ENCODE data around the gene RAD9A. TPM values are rescaled to one million over a fixed set of nuclear protein-coding genes. Genes with fewer than 3 reads are reported as not detected.
"Not testable (repeated sequence)": the region's sequence is repeated elsewhere in the genome, so short reads cannot be mapped to it uniquely, and the experiment has no call there.

RAD9A gene
- total and polyA plus RNA-seq, 9 donors: 3.1 to 51.7 (median 20.3) TPM

- no peaks in the 10 kb centered on the region for H3K27me3 ChIP-seq
- 69 to 76% (median 72%) methylated on average over 22 of the region's 22 CpGs for WGBS, 3 donors
- DNase-seq: no peak
- H3K36me3 ChIP-seq: no peaks in the 10 kb centered on the region
- H3K4me3 ChIP-seq: peak overlapping the region; percentile 59
- intact Hi-C loops (cut with DNase I): no loop called here
- TF ChIP-seq POLR2A (IDR thresholded peaks at IDR 0.05): no peak
- no peak for TF ChIP-seq EP300 (IDR thresholded peaks at IDR 0.05)
- TF ChIP-seq CTCF (IDR thresholded peaks at IDR 0.05): no peak
- H3K9me3 ChIP-seq: no peaks in the 10 kb centered on the region
- peak overlapping the region in 1 of 2 donors; percentile 94 for H3K27ac ChIP-seq
- peaks cover 6% of the 10 kb centered on the region for H3K4me1 ChIP-seq (ENCODE audit: insufficient read depth)
These were observed 29.7 kb downstream of the RAD9A start for GRCh38 chr11:67421430-67422031.

- Histone ChIP-seq H3K4me1 (ENCODE audit: insufficient read depth) (peaks cover 9% of the 10 kb centered on the region), H3K9me3 (no peaks in the 10 kb centered on the region), H3K27me3 (no peaks in the 10 kb centered on the region), H3K27ac (no peak overlapping the region), H3K36me3 (no peaks in the 10 kb centered on the region), H3K4me3 (no peak overlapping the region)
- 50 to 64% (median 59%) methylated on average over 6 of the region's 6 CpGs for WGBS, 3 donors
- intact Hi-C loops (cut with DNase I): no loop called here
- TF ChIP-seq EP300 (IDR thresholded peaks at IDR 0.05) (no peak), CTCF (IDR thresholded peaks at IDR 0.05) (no peak), POLR2A (IDR thresholded peaks at IDR 0.05) (no peak)
- no peak for DNase-seq
These were observed 31.1 kb downstream of the RAD9A start for GRCh38 chr11:67422891-67423290.

GRCh38 chr11:67423466-67423865 lies 31.7 kb downstream of the RAD9A start:
- 86 to 94% (median 91%) methylated on average over 13 of the region's 13 CpGs for WGBS, 3 donors
- Histone ChIP-seq H3K36me3 (no peaks in the 10 kb centered on the region), H3K9me3 (no peaks in the 10 kb centered on the region), H3K27me3 (no peaks in the 10 kb centered on the region), H3K4me1 (ENCODE audit: insufficient read depth) (peaks cover 9% of the 10 kb centered on the region), H3K27ac (no peak overlapping the region), H3K4me3 (no peak overlapping the region)
- DNase-seq: no peak
- intact Hi-C loops (cut with DNase I): no loop called here
- TF ChIP-seq EP300 (IDR thresholded peaks at IDR 0.05): no peak
- no peak for TF ChIP-seq CTCF (IDR thresholded peaks at IDR 0.05)
- TF ChIP-seq POLR2A (IDR thresholded peaks at IDR 0.05): no peak

GRCh38 chr11:67423891-67424613 lies 32.3 kb downstream of the RAD9A start:
- Histone ChIP-seq H3K27me3 (no peaks in the 10 kb centered on the region), H3K4me1 (ENCODE audit: insufficient read depth) (peaks cover 10% of the 10 kb centered on the region)

GRCh38 chr11:67427364-67427859 lies 35.6 kb downstream of the RAD9A start:
- not testable (repeated sequence) for H3K36me3 ChIP-seq; H3K27me3 ChIP-seq; H3K9me3 ChIP-seq; H3K4me1 ChIP-seq (ENCODE audit: insufficient read depth)
- intact Hi-C loops (cut with DNase I): loop anchor here in 1 of 4 donors (5.0 kb wide), 1 partner anchor 155 kb away; the partner anchor contains the start of gene GSTP1
- peak overlapping the region in 1 of 2 donors; percentile 60 for H3K27ac ChIP-seq
- DNase-seq: peak in 2 of 5 donors; percentile 45 to 47
- H3K4me3 ChIP-seq: peak overlapping the region; percentile 89
- 58 to 67% (median 60%) methylated on average over 19 of the region's 19 CpGs for whole genome bisulfite sequencing, 3 donors

More at GRCh38 chr11:67423891-67424613, 32.3 kb downstream of the RAD9A start:
- no peak overlapping the region for H3K4me3 ChIP-seq
- 83 to 85% (median 83%) methylated on average over 34 of the region's 34 CpGs for WGBS, 3 donors
- TF ChIP-seq EP300 (IDR thresholded peaks at IDR 0.05) (no peak), POLR2A (IDR thresholded peaks at IDR 0.05) (no peak), CTCF (IDR thresholded peaks at IDR 0.05) (no peak)
- intact Hi-C loops (cut with DNase I): no loop called here
- peak in 1 of 5 donors; percentile 38 for DNase-seq
- H3K9me3 ChIP-seq: no peaks in the 10 kb centered on the region
- no peaks in the 10 kb centered on the region for H3K36me3 ChIP-seq
- no peak overlapping the region for H3K27ac ChIP-seq

Data from ovary (tissue), 9 donors.